DND-41 (cell line): ENCODE measurements around the gene IQCH.

ENCODE experiments used
- CTCF ChIP-seq: IDR thresholded peaks from 2 replicates; pipeline ENCODE4 v1.5.1; 2012; ENCODE audit warnings: borderline replicate concordance, low read length, moderate library complexity, mild to moderate bottlenecking; ENCODE audit not compliant: poor library complexity, severe bottlenecking; ENCODE audit errors: extremely low read depth
- EZH2 ChIP-seq: IDR thresholded peaks from 3 replicates; pipeline ENCODE4 v1.6.1; 2012; ENCODE audit warnings: borderline replicate concordance, low read depth, mild to moderate bottlenecking, moderate library complexity, low read length, inconsistent platforms; ENCODE audit not compliant: severe bottlenecking

- TF ChIP-seq EZH2 (no peak), CTCF (no peak)
These were observed 288.1 kb downstream of the IQCH start, which contains the start of gene MAP2K5 for GRCh38 chr15:67542420-67543347.
